ENCODE data around the gene PGBD5.

The PGBD5 gene

GRCh38 chr1:230376296-230376695, 49.8 kb downstream of the PGBD5 start:
- H3K4me3 ChIP-seq (ENCODE audit: low read depth, low read length): no peak overlapping the region
- TF ChIP-seq CTCF (IDR thresholded peaks at IDR 0.05; ENCODE audit: low read depth, low read length): no peak

GRCh38 chr1:230375780-230376179, 50.4 kb downstream of the PGBD5 start:
- no peak for TF ChIP-seq CTCF (IDR thresholded peaks at IDR 0.05; ENCODE audit: low read depth, low read length)

GRCh38 chr1:230375147-230375546, 51.0 kb downstream of the PGBD5 start:
- no peak overlapping the region for H3K4me3 ChIP-seq (ENCODE audit: low read depth, low read length)
- TF ChIP-seq CTCF (IDR thresholded peaks at IDR 0.05; ENCODE audit: low read depth, low read length): no peak

More at GRCh38 chr1:230375780-230376179, 50.4 kb downstream of the PGBD5 start:
- no peak overlapping the region for H3K4me3 ChIP-seq (ENCODE audit: low read depth, low read length)

GRCh38 chr1:230371923-230372703, 54.0 kb downstream of the PGBD5 start:
- TF ChIP-seq CTCF (IDR thresholded peaks at IDR 0.05; ENCODE audit: low read depth, low read length): no peak
- H3K4me3 ChIP-seq (ENCODE audit: low read depth, low read length): no peak overlapping the region

- H3K4me3 ChIP-seq (ENCODE audit: low read depth, low read length): no peak overlapping the region
- no peak for TF ChIP-seq CTCF (IDR thresholded peaks at IDR 0.05; ENCODE audit: low read depth, low read length)
Measured at GRCh38 chr1:230370109-230370508, 56.0 kb downstream of the PGBD5 start.

GRCh38 chr1:230368871-230369270, 57.3 kb downstream of the PGBD5 start:
- H3K4me3 ChIP-seq (ENCODE audit: low read depth, low read length): no peak overlapping the region
- TF ChIP-seq CTCF (IDR thresholded peaks at IDR 0.05; ENCODE audit: low read depth, low read length): no peak

GRCh38 chr1:230368363-230368762, 57.8 kb downstream of the PGBD5 start:
- no peak for TF ChIP-seq CTCF (IDR thresholded peaks at IDR 0.05; ENCODE audit: low read depth, low read length)

More at GRCh38 chr1:230368363-230368762, 57.8 kb downstream of the PGBD5 start:
- H3K4me3 ChIP-seq (ENCODE audit: low read depth, low read length): no peak overlapping the region

All from WI38 (cell line).